Measurements from ENCODE around the gene RABGAP1L. TPM values are rescaled to one million over a fixed set of nuclear protein-coding genes. Genes with fewer than 3 reads are reported as not detected.

Gene RABGAP1L
- total and polyA plus RNA-seq, 2 of the 8 experiments (the other 6 are each of a cell fraction or from before 2014, with no cell fraction given): 33.3 to 156 TPM

- no peak overlapping the region for H2BK120ac ChIP-seq (replicated peaks; ENCODE audit: low read depth, low read length)
- H3K4me2 ChIP-seq (ENCODE audit: insufficient read depth in 1 of 2, low read depth in 2 of 2, low read length in 2 of 2): no peak overlapping the region
- H3K27me3 ChIP-seq (replicated peaks in 1 of 4; ENCODE audit: control insufficient read depth in 3 of 4, extremely low read depth in 1 of 4, insufficient read depth in 3 of 4, low read length in 3 of 4): no peaks in the 10 kb centered on the region
- peaks cover 0 to 26% (median 0%) of the 10 kb centered on the region in 4 experiments; a peak in 1 of 8 replicates for H3K36me3 ChIP-seq (ENCODE audit: control insufficient read depth in 2 of 4, insufficient read depth in 4 of 4, low read length in 3 of 4)
- H3K23ac ChIP-seq (ENCODE audit: insufficient read length): no peak overlapping the region
- no peak overlapping the region for H2BK12ac ChIP-seq (ENCODE audit: low read depth, low read length)
- H4K91ac ChIP-seq (replicated peaks; ENCODE audit: insufficient read length, low read length): no peak overlapping the region
- H3K56ac ChIP-seq (replicated peaks; ENCODE audit: insufficient read length, low read depth, low read length): no peak overlapping the region
- POLR2A ChIA-PET (ENCODE audit: partially characterized antibody): interaction anchor here (2.0 to 2.3 kb wide), 2 partner anchors 12 to 25 kb away, joined by 5 to 6 read pairs; no protein-coding TSS in a partner anchor
- H4K8ac ChIP-seq (ENCODE audit: extremely low read depth, insufficient read depth, low read length): no peak overlapping the region
- CTCF ChIA-PET (ENCODE audit: partially characterized antibody): interaction anchor here (1.2 kb wide), 1 partner anchor 16 kb away, joined by 3 read pairs; no protein-coding TSS in a partner anchor
- H3K9ac ChIP-seq (replicated peaks in 1 of 4; ENCODE audit: extremely low read depth in 1 of 4, low read depth in 3 of 4, low read length in 3 of 4): no peak overlapping the region
- H3K14ac ChIP-seq (ENCODE audit: insufficient read length): no peak overlapping the region
- no peak overlapping the region for H2AK5ac ChIP-seq (ENCODE audit: low read depth, low read length)
- 95% methylated on average over 1 of the region's 1 CpG; no CpG with 5 or more reads in 1 of the 2 experiments for WGBS, 2 experiments (ENCODE audit: extremely low coverage in 1 of 2, insufficient coverage in 1 of 2, insufficient read length in 1 of 2, insufficient replicate concordance in 2 of 2, low coverage in 1 of 2, low lambda C conversion rate in 2 of 2, missing lambda C conversion rate in 1 of 2)
- peaks cover 7% of the 10 kb centered on the region in 2 experiments for H4K20me1 ChIP-seq (replicated peaks in 1 of 2; ENCODE audit: control insufficient read depth in 1 of 2, insufficient read depth in 2 of 2, low read length in 2 of 2)
- H3K4me3 ChIP-seq (ENCODE audit: extremely low read depth in 1 of 4, insufficient read depth in 2 of 4, low read depth in 3 of 4, low read length in 4 of 4): no peak overlapping the region
- FAIRE-seq (no peak), DNase-seq (ENCODE audit: low read depth in 1 of 2, low spot score in 2 of 2) (no peak)
- H2BK5ac ChIP-seq (ENCODE audit: low read depth, low read length): no peak overlapping the region
- no peak overlapping the region for H2AFZ ChIP-seq (ENCODE audit: low read length)
- H3K27ac ChIP-seq (ENCODE audit: low read depth, low read length): no peak overlapping the region
- no peak overlapping the region for H4K5ac ChIP-seq (ENCODE audit: insufficient read length, low read depth, low read length)
- no peak overlapping the region for H2BK20ac ChIP-seq (ENCODE audit: low read length)
- no peak overlapping the region for H2BK15ac ChIP-seq (ENCODE audit: low read length)
- H3K4ac ChIP-seq (replicated peaks; ENCODE audit: insufficient read length, low read depth, low read length): no peak overlapping the region
- H3K4me1 ChIP-seq (replicated peaks in 1 of 4; ENCODE audit: control insufficient read depth in 3 of 4, insufficient read depth in 4 of 4, low read length in 3 of 4): peaks cover 0 to 9% (median 2%) of the 10 kb centered on the region in 4 experiments; a peak in 3 of 7 replicates
- no peaks in the 10 kb centered on the region for H3K23me2 ChIP-seq (ENCODE audit: low read depth, low read length)
- no peaks in the 10 kb centered on the region for H3K9me3 ChIP-seq (ENCODE audit: insufficient read depth in 2 of 2, low read depth in 1 of 2, low read length in 1 of 2)
- H3K18ac ChIP-seq (ENCODE audit: extremely low read depth, low read length): no peak overlapping the region
- H3K79me2 ChIP-seq (ENCODE audit: control insufficient read depth in 1 of 2, insufficient read depth in 2 of 2, low read length in 2 of 2): peaks cover 0 to 94% of the 10 kb centered on the region in 2 experiments; a peak in 3 of 4 replicates
- H3K79me1 ChIP-seq (ENCODE audit: low read depth, low read length): no peaks in the 10 kb centered on the region; the same call in 1 of the 2 replicates
- no peak for TF ChIP-seq SP1 (IDR thresholded peaks at IDR 0.05; ENCODE audit: low read depth, low read length)
- no peak for TF ChIP-seq MAFK (IDR thresholded peaks at IDR 0.05; ENCODE audit: low read depth, low read length)
- no peak for TF ChIP-seq RFX5 (IDR thresholded peaks at IDR 0.05; ENCODE audit: borderline replicate concordance, low read depth, low read length)
- TF ChIP-seq KDM4A (IDR thresholded peaks at IDR 0.05; ENCODE audit: low read depth, low read length, severe bottlenecking): no peak
- TF ChIP-seq RBBP5 (IDR thresholded peaks at IDR 0.05; ENCODE audit: borderline replicate concordance, low read depth, low read length): no peak
- TF ChIP-seq RXRA (IDR thresholded peaks at IDR 0.05; ENCODE audit: insufficient read depth, low read depth, low read length): no peak
- no peak for TF ChIP-seq CTBP2 (IDR thresholded peaks at IDR 0.05; ENCODE audit: borderline replicate concordance, insufficient read depth, insufficient read length, low read length)
- no peak for TF ChIP-seq FOSL1 (IDR thresholded peaks at IDR 0.05; ENCODE audit: insufficient read depth, low read depth, low read length)
- no peak for TF ChIP-seq TAF1 (IDR thresholded peaks at IDR 0.05; ENCODE audit: low read depth, low read length)
- no peak for TF ChIP-seq HDAC2 (IDR thresholded peaks at IDR 0.05; ENCODE audit: borderline replicate concordance in 1 of 2, low read depth in 2 of 2, low read length in 2 of 2)
These were observed 769.2 kb downstream of the RABGAP1L start for GRCh38 chr1:174928541-174928940.

Measured in H1 (cell line).